Measurements from ENCODE around the gene GMDS. TPM values are rescaled to one million over a fixed set of nuclear protein-coding genes. Genes with fewer than 3 reads are reported as not detected.

Gene GMDS
- total RNA-seq, 1 experiment from 2014 or later, result 5.4 TPM

GRCh38 chr6:1832844-1833787 is 412.3 kb downstream of the GMDS start:
- no peak for DNase-seq (ENCODE audit: low spot score)

DNA sequence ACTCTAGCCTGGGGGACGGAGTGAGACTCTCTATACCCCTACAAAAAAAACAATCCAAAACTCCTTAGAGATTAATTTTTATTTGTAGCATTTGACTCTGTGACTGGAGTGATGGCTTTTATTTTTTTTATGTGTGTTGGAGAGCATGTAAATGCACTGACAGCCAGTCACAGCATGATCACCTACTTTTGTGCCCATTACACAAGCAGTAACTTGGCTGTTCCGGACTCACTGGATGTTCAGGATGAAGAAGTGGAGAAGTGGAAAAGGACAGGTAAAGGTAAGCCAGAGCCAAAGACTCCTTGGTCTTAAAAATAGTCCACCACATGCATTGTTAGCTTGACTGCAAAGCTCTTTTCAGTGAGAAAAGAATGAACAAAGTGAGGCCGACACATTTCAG is 413.0 kb downstream of the GMDS start:
- no peak for DNase-seq (ENCODE audit: low spot score)

GRCh38 chr6:1827984-1828793 is 417.2 kb downstream of the GMDS start:
- no peak for DNase-seq (ENCODE audit: low spot score)

DNA sequence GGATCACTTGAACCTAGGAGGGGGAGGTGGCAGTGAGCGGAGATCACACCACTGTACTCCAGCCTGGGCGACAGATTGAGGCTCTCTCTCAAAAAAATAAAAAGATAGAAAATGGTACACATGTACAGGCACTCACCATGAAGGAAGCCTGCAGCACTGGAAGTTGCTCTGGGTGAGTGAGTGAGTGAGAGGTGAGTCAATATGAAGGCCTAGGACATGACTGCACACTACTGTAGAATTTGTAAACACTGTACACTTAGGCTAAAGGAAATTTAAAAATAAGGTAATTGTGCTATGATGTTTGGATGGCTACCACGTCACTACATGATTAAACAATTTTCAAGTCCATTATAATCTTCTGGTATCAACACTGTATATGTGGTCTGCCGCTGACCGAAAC is 419.5 kb downstream of the GMDS start:
- DNase-seq (ENCODE audit: low spot score), result no peak

GRCh38 chr6:1825277-1825676 is 420.1 kb downstream of the GMDS start:
- no peak for DNase-seq (ENCODE audit: low spot score)

DNA sequence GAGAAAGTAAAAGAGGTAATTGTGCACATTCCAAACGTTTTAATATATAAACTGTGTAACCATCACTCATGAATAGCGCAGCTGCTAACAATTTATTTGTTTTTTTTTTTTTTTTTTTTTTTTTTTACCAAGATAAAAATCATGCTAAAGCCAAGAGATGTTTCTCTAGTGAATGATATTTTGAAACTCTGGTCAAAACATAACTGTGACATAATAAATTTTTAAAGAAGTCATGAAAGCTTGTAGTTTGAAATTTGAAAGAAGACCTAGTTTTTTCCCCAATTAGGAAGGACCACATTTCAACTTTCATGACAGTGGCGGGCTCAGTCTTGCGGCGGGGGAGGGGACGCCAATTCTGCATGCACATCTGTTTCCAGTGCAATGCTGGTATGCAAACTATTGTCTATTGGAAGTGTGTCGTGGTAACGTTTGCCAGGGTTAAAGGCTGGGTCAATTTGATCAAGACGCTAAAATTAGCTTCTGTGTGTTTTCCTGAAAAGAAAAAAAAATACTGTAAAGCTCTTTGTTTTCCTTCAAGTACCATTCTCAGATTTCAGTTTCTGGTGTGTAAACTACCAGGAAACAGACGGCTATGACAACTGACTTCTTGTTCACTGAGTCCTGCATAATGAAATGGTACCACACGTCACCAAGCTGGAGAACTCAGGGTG is 423.8 kb downstream of the GMDS start:
- DNase-seq (ENCODE audit: low spot score), result no peak

- DNase-seq (ENCODE audit: low spot score), result no peak
These were observed 424.3 kb downstream of the GMDS start for GRCh38 chr6:1821164-1821512.

- DNase-seq (ENCODE audit: low spot score), result no peak
These were observed 424.7 kb downstream of the GMDS start for GRCh38 chr6:1820714-1821113.

GRCh38 chr6:1820165-1820564 is 425.2 kb downstream of the GMDS start:
- no peak for DNase-seq (ENCODE audit: low spot score)

DNA sequence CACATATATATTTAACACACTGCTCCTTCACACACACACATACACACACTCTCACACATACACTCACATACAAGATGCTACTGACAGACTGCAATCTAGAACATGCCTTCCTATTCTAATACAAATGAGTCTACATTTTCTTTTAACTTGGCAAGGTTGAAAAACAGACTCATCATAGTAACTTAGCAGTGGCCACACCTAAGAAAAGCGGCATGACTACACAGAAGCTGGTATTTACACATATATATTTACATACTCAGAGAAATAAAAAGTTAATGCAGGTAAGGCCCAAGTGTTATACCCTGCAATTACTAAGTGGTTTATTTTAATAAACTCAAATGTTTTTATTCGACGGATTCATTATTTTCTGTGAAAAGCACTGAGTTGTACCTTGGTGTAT is 426.4 kb downstream of the GMDS start:
- DNase-seq (ENCODE audit: low spot score), result no peak

- DNase-seq (ENCODE audit: low spot score), result no peak
These were observed 428.2 kb downstream of the GMDS start for GRCh38 chr6:1817033-1817761.

- no peak for DNase-seq (ENCODE audit: low spot score)
These were observed 429.5 kb downstream of the GMDS start for GRCh38 chr6:1815827-1816452.

DNA sequence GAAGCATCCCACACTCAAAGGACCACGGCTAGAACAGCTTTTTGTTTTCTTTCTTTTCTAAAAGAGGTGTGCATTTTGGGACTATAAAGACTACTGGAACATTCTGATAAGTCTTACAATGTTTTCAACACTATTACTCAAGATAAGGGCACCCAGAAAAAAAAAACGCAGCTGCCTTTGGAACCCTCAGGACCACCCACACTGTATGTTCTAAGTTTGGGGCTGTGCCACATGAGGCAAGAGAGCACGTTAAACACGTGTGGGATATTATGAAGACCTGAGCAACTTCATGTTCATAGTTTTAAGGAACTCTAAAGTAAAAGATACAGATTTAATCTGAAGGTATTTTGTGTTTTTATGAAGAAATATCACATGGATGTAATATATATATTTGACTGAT is 431.1 kb downstream of the GMDS start:
- DNase-seq (ENCODE audit: low spot score), result no peak

DNA sequence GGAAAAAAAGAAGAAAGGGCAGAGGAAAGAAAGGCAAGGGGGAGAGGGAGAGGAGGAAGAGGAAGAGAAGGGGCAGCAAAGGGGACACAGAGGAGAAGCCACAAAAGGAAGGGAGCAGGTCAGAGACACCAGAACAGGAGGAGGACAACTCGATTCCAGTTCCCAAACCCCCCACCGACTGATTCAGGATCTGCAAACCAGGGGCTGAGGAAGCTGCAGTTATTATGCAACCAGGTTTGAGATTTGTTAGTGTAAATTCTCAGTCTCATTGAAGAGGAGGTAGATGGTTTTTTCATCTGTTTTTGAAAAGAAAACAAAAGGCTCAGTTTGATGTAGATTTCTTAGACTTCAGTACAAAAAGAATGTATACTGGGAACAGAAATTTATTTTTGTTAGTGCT is 432.9 kb downstream of the GMDS start:
- no peak for DNase-seq (ENCODE audit: low spot score)

DNA sequence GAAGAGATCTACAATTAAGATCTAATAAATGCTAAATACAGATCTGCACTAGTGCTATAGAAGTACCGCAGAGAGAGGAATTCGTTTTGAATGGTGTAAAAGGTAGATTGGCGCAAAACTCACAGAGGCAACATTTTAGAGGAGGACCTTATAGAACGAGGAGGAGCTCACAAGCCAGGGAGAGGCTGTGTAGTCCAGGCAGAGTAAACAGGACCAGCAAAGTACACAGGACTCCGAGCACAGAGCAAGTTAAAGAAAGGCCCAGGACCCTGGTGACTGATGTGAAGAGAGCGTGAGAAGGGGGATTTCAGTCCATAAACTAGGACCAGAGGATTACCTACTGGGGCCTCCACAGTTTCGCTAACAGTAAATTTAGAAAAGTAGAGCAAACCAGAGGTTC is 433.4 kb downstream of the GMDS start:
- no peak for DNase-seq (ENCODE audit: low spot score)

DNA sequence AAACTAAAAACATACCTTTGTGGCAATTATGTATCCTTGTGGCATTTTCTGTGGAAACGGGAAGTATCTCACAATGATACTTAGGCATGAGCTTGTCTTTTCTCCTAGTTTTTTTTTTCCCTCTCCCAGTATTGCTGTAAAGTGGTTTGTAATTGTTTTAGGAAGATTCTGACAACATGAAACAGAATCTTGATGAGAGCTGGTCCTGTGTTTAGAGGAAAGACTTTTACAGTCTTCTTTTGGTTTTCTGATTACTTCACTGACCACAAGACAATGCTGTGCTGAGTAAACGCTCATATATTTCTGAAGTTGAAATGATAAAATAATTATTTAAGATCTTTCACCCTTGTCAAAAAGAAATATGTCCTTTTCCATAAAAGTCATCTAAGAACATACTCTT is 434.5 kb downstream of the GMDS start:
- no peak for DNase-seq (ENCODE audit: low spot score)

GRCh38 chr6:1809291-1809988 is 436.0 kb downstream of the GMDS start:
- no peak for DNase-seq (ENCODE audit: low spot score)

DNA sequence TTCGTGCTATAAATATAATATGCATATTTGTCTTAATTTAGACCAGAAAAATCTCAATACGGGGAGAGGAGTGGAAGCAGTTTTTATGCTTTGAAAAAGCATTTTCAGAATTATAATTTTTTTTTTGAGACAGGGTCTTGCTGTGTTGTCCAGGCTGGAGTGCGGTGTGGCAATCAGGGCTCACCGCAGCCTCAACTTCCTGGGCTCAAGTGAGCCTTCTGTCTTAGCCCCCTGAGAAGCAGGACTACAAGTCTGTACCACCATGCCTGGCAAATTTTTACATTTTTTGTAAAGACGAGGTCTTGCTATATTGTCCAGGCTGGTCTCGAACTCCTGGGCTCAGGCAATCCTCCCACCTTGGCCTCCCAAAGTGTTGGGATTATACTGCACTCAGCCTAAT is 438.5 kb downstream of the GMDS start:
- no peak for DNase-seq (ENCODE audit: low spot score)

DNA sequence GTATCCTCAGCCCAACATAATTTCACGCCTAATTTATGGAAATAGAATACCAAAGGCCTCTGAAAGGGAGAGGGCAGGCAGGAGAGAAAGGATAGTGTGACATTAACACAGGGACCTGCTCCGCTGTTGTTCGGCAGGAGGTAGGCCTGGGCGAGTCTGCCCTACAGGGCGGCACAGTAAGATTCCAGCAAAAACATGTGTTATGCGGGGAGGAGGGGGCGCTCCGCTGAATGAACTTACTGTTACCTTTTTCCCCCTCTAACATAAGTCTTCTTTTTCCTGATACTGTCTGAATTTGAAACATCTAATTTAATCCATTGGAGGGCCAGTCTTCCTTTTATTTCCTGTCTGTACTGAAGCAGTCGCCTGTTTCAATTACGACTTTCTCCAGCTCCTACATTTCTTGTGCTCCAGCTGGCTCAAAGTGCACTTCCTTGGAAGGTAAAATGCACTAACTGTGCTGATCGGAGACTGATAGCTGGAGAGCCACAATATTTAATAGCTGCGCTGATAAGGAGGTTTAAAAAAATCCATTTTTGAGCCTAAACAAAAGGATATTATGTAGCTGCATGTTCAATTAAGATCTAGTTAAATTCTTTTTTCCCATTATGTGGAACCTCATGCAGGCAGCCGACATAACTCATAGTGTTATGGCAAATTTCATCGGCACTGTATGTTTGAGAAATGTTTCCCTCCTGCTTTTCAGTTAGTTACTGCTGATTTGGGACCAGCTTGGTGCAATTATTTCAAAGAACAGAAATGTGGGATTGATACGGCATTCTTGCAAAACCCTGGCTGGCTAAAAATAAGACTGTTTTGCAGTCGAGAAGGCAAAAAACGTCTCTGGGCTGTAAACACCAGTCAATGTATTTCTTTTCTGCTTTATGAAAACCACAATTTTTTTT is 442.7 kb downstream of the GMDS start:
- no peak for DNase-seq (ENCODE audit: low spot score)

DNA sequence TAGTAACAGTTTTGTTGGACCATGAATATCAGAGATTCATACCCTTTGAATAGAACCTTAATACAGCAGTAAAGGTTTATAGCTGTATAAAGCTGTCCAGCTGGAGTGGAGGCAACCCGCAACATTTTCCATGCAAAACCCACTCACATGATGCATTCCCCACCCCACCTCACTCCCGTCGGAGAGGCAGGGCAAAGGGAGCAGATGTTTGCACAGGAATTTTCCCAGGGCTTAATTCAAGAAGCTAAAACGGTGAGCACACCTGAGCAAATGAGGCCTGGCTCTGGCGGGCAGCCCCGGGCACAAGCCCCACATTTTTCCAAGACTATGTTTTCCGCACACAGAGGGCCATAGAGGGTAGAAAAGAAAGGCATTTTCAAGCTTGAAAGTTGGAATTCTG is 444.0 kb downstream of the GMDS start:
- DNase-seq (ENCODE audit: low spot score), result no peak
